GM11168 (cell line): ENCODE measurements around the gene WASHC2A.
"Not testable (repeated sequence)": the region's sequence is repeated elsewhere in the genome, so short reads cannot be mapped to it uniquely, and the experiment has no call there.

Experiments used
- in situ Hi-C: fragments of 300-500 bp; cut with MboI; formaldehyde crosslinking; loops from one replicate; pipeline ENCODE4 v1.12.0; 2022; ENCODE audit warnings: low sequenced_read_pairs; ENCODE audit not compliant: unreplicated experiment

The WASHC2A gene, protein sequence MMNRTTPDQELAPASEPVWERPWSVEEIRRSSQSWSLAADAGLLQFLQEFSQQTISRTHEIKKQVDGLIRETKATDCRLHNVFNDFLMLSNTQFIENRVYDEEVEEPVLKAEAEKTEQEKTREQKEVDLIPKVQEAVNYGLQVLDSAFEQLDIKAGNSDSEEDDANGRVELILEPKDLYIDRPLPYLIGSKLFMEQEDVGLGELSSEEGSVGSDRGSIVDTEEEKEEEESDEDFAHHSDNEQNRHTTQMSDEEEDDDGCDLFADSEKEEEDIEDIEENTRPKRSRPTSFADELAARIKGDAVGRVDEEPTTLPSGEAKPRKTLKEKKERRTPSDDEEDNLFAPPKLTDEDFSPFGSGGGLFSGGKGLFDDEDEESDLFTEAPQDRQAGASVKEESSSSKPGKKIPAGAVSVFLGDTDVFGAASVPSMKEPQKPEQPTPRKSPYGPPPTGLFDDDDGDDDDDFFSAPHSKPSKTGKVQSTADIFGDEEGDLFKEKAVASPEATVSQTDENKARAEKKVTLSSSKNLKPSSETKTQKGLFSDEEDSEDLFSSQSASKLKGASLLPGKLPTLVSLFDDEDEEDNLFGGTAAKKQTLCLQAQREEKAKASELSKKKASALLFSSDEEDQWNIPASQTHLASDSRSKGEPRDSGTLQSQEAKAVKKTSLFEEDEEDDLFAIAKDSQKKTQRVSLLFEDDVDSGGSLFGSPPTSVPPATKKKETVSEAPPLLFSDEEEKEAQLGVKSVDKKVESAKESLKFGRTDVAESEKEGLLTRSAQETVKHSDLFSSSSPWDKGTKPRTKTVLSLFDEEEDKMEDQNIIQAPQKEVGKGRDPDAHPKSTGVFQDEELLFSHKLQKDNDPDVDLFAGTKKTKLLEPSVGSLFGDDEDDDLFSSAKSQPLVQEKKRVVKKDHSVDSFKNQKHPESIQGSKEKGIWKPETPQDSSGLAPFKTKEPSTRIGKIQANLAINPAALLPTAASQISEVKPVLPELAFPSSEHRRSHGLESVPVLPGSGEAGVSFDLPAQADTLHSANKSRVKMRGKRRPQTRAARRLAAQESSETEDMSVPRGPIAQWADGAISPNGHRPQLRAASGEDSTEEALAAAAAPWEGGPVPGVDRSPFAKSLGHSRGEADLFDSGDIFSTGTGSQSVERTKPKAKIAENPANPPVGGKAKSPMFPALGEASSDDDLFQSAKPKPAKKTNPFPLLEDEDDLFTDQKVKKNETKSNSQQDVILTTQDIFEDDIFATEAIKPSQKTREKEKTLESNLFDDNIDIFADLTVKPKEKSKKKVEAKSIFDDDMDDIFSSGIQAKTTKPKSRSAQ (N-terminal part only)

GRCh38 chr10:50067546-50068351, at the start of gene WASHC2A:
Gene WASHC2A (plus strand): TSS chr10:50067954. CDS start chr10:50068006, 52 bp downstream.
- in situ Hi-C loops = not testable (repeated sequence)

DNA sequence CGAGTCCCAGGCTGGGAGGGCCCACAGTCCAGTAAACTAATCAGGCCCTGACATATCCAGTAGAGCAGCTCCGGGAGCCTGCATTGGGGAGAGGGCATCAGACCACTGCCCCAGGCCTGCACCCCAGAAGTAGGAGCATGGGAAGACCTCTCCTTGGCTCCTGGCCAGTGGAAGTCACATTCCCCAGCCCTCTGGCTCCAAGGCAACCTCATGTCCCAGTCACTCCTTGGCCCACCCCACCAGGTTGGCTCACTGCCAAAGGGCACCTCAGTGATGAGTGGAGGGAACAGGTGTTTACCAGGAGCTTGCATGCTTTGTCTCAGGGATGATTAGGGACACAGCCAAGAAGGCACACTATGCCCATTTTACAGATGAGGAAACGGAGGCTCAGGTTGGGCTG, 48.5 kb upstream of the WASHC2A start:
- in situ Hi-C loops = not testable (repeated sequence)

DNA sequence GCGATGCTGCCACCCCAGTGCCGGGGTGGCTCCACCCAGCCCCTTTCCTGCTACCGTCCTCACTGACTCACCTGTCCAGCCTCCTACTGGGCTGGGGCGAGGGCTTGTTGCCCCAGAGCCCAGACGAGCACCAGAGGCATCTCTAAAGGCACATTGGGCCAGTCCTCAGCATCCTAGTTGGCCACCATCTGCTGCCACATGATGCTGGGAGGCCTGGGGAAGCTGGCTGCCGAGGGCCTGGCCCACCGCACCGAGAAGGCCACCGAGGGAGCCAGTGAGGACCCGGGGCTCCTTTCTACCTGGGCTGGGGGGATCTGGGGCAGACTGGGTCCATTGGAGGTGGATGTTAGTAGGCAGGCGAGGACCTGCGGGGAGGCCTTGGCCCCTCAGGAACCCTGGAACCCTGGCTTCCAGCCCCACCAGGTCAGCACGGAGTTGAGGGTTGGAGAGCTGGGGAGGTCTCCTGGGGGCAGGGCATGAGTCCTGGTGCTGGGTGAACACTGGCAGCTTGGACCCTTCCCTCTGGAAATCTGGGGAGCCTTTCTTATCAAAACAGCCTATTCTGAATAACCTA, 47.2 kb upstream of the WASHC2A start:
- in situ Hi-C loops = loop anchor here (5.0 kb wide), 1 partner anchor 132 kb away; no protein-coding TSS in a partner anchor

GRCh38 chr10:50021646-50022045, 46.1 kb upstream of the WASHC2A start:
- in situ Hi-C loops = loop anchor here (5.0 kb wide), 1 partner anchor 131 kb away; no protein-coding TSS in a partner anchor

- in situ Hi-C loops = loop anchor here (5.0 kb wide), 1 partner anchor 127 kb away; no protein-coding TSS in a partner anchor
Measured at GRCh38 chr10:50024716-50025383, 42.9 kb upstream of the WASHC2A start.

GRCh38 chr10:50025627-50026026, 42.1 kb upstream of the WASHC2A start:
- in situ Hi-C loops = no loop called here

- in situ Hi-C loops = no loop called here
Measured at GRCh38 chr10:50027195-50027594, 40.6 kb upstream of the WASHC2A start.

DNA sequence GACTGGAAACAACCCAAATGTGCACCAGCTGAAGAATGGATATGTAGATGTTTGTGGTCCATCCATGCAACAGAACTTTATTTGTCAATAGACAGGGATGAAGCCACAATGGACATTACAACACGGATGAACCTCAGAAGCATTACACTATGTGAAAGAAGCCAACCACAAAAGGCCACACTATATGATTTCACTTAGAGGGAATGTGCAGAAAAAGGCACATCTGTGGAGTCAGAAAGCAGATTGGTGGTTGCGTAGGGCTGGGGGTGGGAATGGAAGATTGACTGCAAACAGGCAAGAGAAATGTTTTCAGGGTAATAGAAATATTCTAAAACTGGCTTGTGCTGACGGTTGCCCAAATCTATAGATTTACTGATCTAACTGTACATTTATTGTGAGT, 34.3 kb upstream of the WASHC2A start:
- in situ Hi-C loops = no loop called here

- in situ Hi-C loops = not testable (repeated sequence)
Measured at GRCh38 chr10:50035337-50035736, 32.4 kb upstream of the WASHC2A start.

- in situ Hi-C loops = no loop called here
Measured at GRCh38 chr10:50044941-50045664, 22.7 kb upstream of the WASHC2A start.

- in situ Hi-C loops = not testable (repeated sequence)
Measured at GRCh38 chr10:50046457-50046856, 21.3 kb upstream of the WASHC2A start.

DNA sequence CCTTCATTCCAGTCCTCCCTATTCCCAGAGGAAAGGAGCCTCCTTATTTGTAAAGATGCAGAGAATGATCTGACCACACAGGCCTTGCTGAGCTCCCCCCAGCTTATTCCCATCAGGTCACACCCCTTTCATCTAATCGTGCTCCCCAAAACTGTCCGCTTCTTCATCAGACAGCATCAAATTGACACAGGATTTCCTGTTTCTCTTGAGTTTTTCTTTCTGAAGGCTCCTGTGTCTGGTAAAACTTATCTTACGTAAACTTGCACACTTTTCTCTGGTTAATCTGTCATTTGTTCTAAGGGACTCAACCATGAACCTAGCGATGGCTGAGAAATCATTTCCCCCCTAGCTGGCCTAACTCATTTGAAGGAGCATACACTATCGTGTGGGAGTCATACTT, 20.2 kb upstream of the WASHC2A start:
- in situ Hi-C loops = not testable (repeated sequence)

GRCh38 chr10:50051995-50052660, 15.6 kb upstream of the WASHC2A start:
- in situ Hi-C loops = not testable (repeated sequence)

DNA sequence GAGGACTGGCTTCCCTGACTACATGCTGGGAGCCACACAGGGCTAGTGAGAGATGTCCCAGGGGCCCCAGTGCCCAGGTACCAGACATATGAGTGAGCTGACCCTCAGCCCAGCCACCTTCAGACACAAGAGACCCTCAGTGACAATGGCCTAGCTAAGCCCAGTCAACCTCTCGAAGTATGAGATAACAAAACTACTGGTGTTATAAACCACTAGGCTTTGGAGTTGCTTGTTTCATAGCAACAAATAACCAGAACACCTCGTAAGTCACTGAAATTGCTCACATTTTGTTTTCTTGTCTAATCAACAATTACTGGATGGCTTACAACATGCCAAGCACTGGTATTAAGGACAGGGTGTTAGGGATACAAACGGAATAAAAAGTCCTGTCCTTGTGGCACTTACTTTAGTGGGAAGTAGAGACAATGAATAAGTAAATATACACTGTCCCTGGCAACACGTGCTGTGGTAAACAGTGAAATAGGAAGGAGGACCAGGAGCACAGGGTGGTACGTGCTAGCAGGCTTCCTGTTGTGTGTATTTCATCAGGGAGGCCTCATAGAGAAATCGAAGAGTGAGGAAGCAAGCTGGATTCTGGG, 14.9 kb upstream of the WASHC2A start:
- in situ Hi-C loops = not testable (repeated sequence)

- in situ Hi-C loops = not testable (repeated sequence)
Measured at GRCh38 chr10:50055494-50056292, 12.1 kb upstream of the WASHC2A start.

DNA sequence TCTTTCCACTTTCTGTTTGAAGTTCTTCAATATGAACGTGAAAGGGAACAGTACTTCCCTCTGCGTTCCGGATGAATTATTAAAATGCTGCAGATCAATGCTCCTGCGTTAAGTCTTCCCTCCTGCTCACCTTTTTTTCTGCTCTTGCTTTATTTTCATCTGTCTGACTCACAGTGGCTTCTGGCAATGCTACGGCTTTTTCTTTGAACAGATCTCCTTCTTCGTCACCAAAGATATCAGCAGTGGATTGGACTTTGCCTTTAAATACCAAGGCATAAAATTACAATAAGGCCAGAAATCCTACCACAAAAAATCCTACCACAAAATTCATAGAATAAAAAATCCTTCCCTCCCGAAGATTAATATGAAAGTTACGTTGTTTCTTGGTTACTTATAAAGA, 11.1 kb upstream of the WASHC2A start:
- in situ Hi-C loops = not testable (repeated sequence)
